Ovary (tissue), 9 donors: ENCODE results near the gene KRT84. TPM values are rescaled to one million over a fixed set of nuclear protein-coding genes. Genes with fewer than 3 reads are reported as not detected.

Experiments used
- DNase-seq, 5 donors: peaks; one replicate each; pipeline ENCODE4 v3.0.0-alpha.2; 2019 to 2020
- H3K27ac ChIP-seq, 2 donors: fragments of 200-600 bp; one replicate each; pipeline versions ENCODE4 v1.5.1 to v1.8.0; 2019 to 2022
- H3K27me3 ChIP-seq: fragments of 200-600 bp; one replicate; pipeline ENCODE4 v1.8.0; 2022
- H3K36me3 ChIP-seq: fragments of 200-600 bp; sonication (generic); one replicate; pipeline ENCODE4 v1.5.1; 2019
- H3K4me1 ChIP-seq: one replicate; pipeline ENCODE4 v1.8.1; 2013; ENCODE audit warnings: mild to moderate bottlenecking, moderate library complexity; ENCODE audit not compliant: insufficient read depth
- H3K4me3 ChIP-seq: fragments of 200-600 bp; sonication (generic); one replicate; pipeline ENCODE4 v1.5.1; 2017
- H3K9me3 ChIP-seq, 2 donors: fragments of 200-600 bp in 1 of 2; sonication (generic) in 1 of 2; one replicate each; pipeline versions ENCODE4 v1.5.1 to v1.8.1; 2013 to 2019; ENCODE audit warnings: mild to moderate bottlenecking in 1 of 2, moderate library complexity in 1 of 2
- CTCF ChIP-seq, 3 donors: fragments of 450-650 bp in 2 of 3; fragments of 200-600 bp in 1 of 3; IDR thresholded peaks; one replicate each; pipeline versions ENCODE4 v1.5.1 to v1.8.0; 2016 to 2022; ENCODE audit warnings: antibody characterized with exemption in 3 of 3, mild to moderate bottlenecking in 1 of 3
- EP300 ChIP-seq: sonication (generic); formaldehyde crosslinking; IDR thresholded peaks from one replicate; pipeline ENCODE4 v1.6.1; 2017; ENCODE audit warnings: antibody characterized with exemption
- POLR2A ChIP-seq: fragments of 450-650 bp; IDR thresholded peaks from one replicate; pipeline ENCODE4 v1.6.1; 2017; ENCODE audit warnings: antibody characterized with exemption, mild to moderate bottlenecking, moderate library complexity
- WGBS, 3 donors: extraction: QIAGEN DNeasy Blood & Tissue Kit in 1 of 3; methylation state at CpG; one replicate each; pipeline versions ENCODE4 v1.1.5 to v1.1.7; 2013 to 2017; 5-methylcytosine and 5-hydroxymethylcytosine counted together
- intact Hi-C, 4 donors: fragments of 100-400 bp; cut with DNase I; formaldehyde crosslinking; loops; one replicate each; pipeline versions ENCODE4 v1.11.0 to v1.15.1; 2022 to 2023
- polyA plus RNA-seq, 2 donors: library from polyadenylated mRNA; stranded (reverse); fragments of 200-250 nt in 1 of 2; fragments of 350-450 nt in 1 of 2; fragmentation: Illumina TruSeq in 1 of 2; extraction: RNeasy Lipid Tissue Mini Kit (QIAGEN cat#74804) in 1 of 2; gene quantifications; one replicate each; pipeline ENCODE4 v1.2.3, GENCODE V29; 2013 to 2014
- total RNA-seq, 7 donors: library from RNA; depleted of rRNA in 2 of 7; stranded (reverse); fragments of >200 nt in 2 of 7; fragmentation: NEBNext Ultra II Directional in 3 of 7; extraction: Animal tissue kit (Norgen Biotek cat#: 25700) in 3 of 7; gene quantifications; one replicate each; pipeline versions ENCODE4 v1.1.0 to v1.2.4, GENCODE V29; 2016 to 2023
- donor health status: DM: no; HTN: no; CAD: no; lungs with moderate emphysema.
- donor health status: DM: no; HTN: no; CAD: no.
- donor health status: Bipolar disorder and iron deficiency.
- donor health status: DM: yes; HTN: yes; CAD: no.
- donor health status: DM: no; HTN: no; CAD: no.
- donor health status: DM: yes; HTN: yes; CAD: no.

Gene KRT84
- total and polyA plus RNA-seq, 9 donors: not detected

GRCh38 chr12:52363111-52363679 is 22.3 kb downstream of the KRT84 start:
- TF ChIP-seq POLR2A (no peak), EP300 (no peak), CTCF (IDR thresholded peaks at IDR 0.05) (no peak)
- 89 to 97% (median 93%) methylated on average over 12 of the region's 12 CpGs for WGBS, 3 donors

GRCh38 chr12:52362118-52362726 is 23.2 kb downstream of the KRT84 start:
- TF ChIP-seq POLR2A (no peak), CTCF (IDR thresholded peaks at IDR 0.05) (no peak), EP300 (no peak)
- Histone ChIP-seq H3K4me1 (no peaks in the 10 kb centered on the region), H3K9me3 (no peaks in the 10 kb centered on the region), H3K36me3 (no peaks in the 10 kb centered on the region), H3K27me3 (no peaks in the 10 kb centered on the region), H3K27ac (no peak overlapping the region), H3K4me3 (no peak overlapping the region)
- no peak for DNase-seq
- 70 to 83% (median 77%) methylated on average over 11 of the region's 11 CpGs for WGBS, 3 donors
- intact Hi-C loops: loop anchor here in 1 of 4 donors (10.0 kb wide), 1 partner anchor 213 kb away; the partner anchor contains the start of gene KRT74

More at GRCh38 chr12:52363111-52363679, 22.3 kb downstream of the KRT84 start:
- H3K27me3 ChIP-seq: no peaks in the 10 kb centered on the region
- H3K27ac ChIP-seq: no peak overlapping the region
- no peaks in the 10 kb centered on the region for H3K4me1 ChIP-seq
- no peaks in the 10 kb centered on the region for H3K9me3 ChIP-seq
- no peak for DNase-seq
- no peaks in the 10 kb centered on the region for H3K36me3 ChIP-seq
- intact Hi-C loops: loop anchor here in 1 of 4 donors (10.0 kb wide), 1 partner anchor 212 kb away; the partner anchor contains the start of gene KRT74
- no peak overlapping the region for H3K4me3 ChIP-seq

GRCh38 chr12:52361553-52361952 is 23.9 kb downstream of the KRT84 start:
- no peaks in the 10 kb centered on the region for H3K4me1 ChIP-seq
- H3K9me3 ChIP-seq: no peaks in the 10 kb centered on the region
- 88 to 93% (median 92%) methylated on average over 1 of the region's 1 CpG for WGBS, 3 donors
- TF ChIP-seq EP300: no peak
- no peak for TF ChIP-seq POLR2A
- no peak for TF ChIP-seq CTCF (IDR thresholded peaks at IDR 0.05)
- H3K27ac ChIP-seq: no peak overlapping the region
- no peaks in the 10 kb centered on the region for H3K27me3 ChIP-seq
- DNase-seq: no peak
- H3K4me3 ChIP-seq: no peak overlapping the region
- no peaks in the 10 kb centered on the region for H3K36me3 ChIP-seq
- intact Hi-C loops: loop anchor here in 1 of 4 donors (10.0 kb wide), 1 partner anchor 213 kb away; the partner anchor contains the start of gene KRT74

- intact Hi-C loops: loop anchor here in 1 of 4 donors (10.0 kb wide), 1 partner anchor 214 kb away; the partner anchor contains the start of gene KRT74
Observed at GRCh38 chr12:52360663-52361271, 24.7 kb downstream of the KRT84 start.

More at GRCh38 chr12:52360663-52361271, 24.7 kb downstream of the KRT84 start:
- Histone ChIP-seq H3K9me3 (no peaks in the 10 kb centered on the region), H3K4me3 (no peak overlapping the region), H3K27ac (no peak overlapping the region), H3K4me1 (no peaks in the 10 kb centered on the region), H3K27me3 (no peaks in the 10 kb centered on the region), H3K36me3 (no peaks in the 10 kb centered on the region)
- no peak for TF ChIP-seq EP300
- no peak for TF ChIP-seq CTCF (IDR thresholded peaks at IDR 0.05)
- TF ChIP-seq POLR2A: no peak
- WGBS, 3 donors: 79 to 85% (median 83%) methylated on average over 13 of the region's 13 CpGs
- no peak for DNase-seq
